Measurements from ENCODE around the gene TRIM25.

The TRIM25 gene

GRCh38 chr17:56925088-56925487, 11.2 kb upstream of the TRIM25 start:
- no peak for DNase-seq

GRCh38 chr17:56919717-56920116, 5.9 kb upstream of the TRIM25 start:
- DNase-seq, result no peak

GRCh38 chr17:56918916-56919315, 5.1 kb upstream of the TRIM25 start:
- DNase-seq, result no peak

GRCh38 chr17:56917559-56918296, 3.9 kb upstream of the TRIM25 start:
- DNase-seq, result peak; percentile 8

GRCh38 chr17:56914581-56915273, 878 bp upstream of the TRIM25 start:
- DNase-seq, result no peak

- no peak for DNase-seq
Observed at GRCh38 chr17:56913353-56913866, 439 bp downstream of the TRIM25 start.

GRCh38 chr17:56913000-56913311, 893 bp downstream of the TRIM25 start:
- no peak for DNase-seq

GRCh38 chr17:56912105-56912999, 1.5 kb downstream of the TRIM25 start:
- peak; percentile 10 for DNase-seq

- no peak for DNase-seq
Observed at GRCh38 chr17:56910509-56911235, 3.2 kb downstream of the TRIM25 start.

GRCh38 chr17:56909742-56910508, 3.9 kb downstream of the TRIM25 start:
- no peak for DNase-seq

GRCh38 chr17:56908001-56908542, 5.8 kb downstream of the TRIM25 start:
- no peak for DNase-seq

GRCh38 chr17:56903560-56903959, 10.3 kb downstream of the TRIM25 start:
- no peak for DNase-seq

GRCh38 chr17:56902348-56902747, 11.5 kb downstream of the TRIM25 start:
- DNase-seq, result peak; percentile 58

- no peak for DNase-seq
Observed at GRCh38 chr17:56899403-56899802, 14.4 kb downstream of the TRIM25 start.

GRCh38 chr17:56898874-56899273, 15.0 kb downstream of the TRIM25 start:
- no peak for DNase-seq

GRCh38 chr17:56897646-56898424, 16.0 kb downstream of the TRIM25 start:
- no peak for DNase-seq

GRCh38 chr17:56896968-56897359, 16.9 kb downstream of the TRIM25 start:
- no peak for DNase-seq

GRCh38 chr17:56896217-56896967, 17.5 kb downstream of the TRIM25 start:
- no peak for DNase-seq

- DNase-seq, result no peak
Observed at GRCh38 chr17:56894859-56895455, 18.9 kb downstream of the TRIM25 start.

GRCh38 chr17:56893503-56893902, 20.3 kb downstream of the TRIM25 start:
- no peak for DNase-seq
